H9 (cell line): ENCODE results near the gene NLRP5. TPM values are rescaled to one million over a fixed set of nuclear protein-coding genes. Genes with fewer than 3 reads are reported as not detected.

ENCODE experiments used
- DNase-seq: peaks from one replicate; pipeline ENCODE4 v3.0.0-alpha.2; 2017
- H2AFZ ChIP-seq: one replicate; pipeline ENCODE4 v1.6.1; 2013; ENCODE audit warnings: mild to moderate bottlenecking, low read length, control low read depth, moderate library complexity
- H2AK5ac ChIP-seq: 2 replicates; pipeline ENCODE4 v1.6.1; 2013; ENCODE audit warnings: low read length, control low read depth, mixed read lengths; ENCODE audit not compliant: insufficient read length
- H2BK120ac ChIP-seq: one replicate; pipeline ENCODE4 v1.6.1; 2013; ENCODE audit warnings: low read depth, mild to moderate bottlenecking, low read length, control low read depth, inconsistent platforms; ENCODE audit not compliant: poor library complexity, severe bottlenecking
- H2BK12ac ChIP-seq: 2 replicates; pipeline ENCODE4 v1.6.1; 2013; ENCODE audit warnings: low read length, control low read depth, mixed read lengths, low read depth; ENCODE audit not compliant: insufficient read length
- H2BK15ac ChIP-seq: 2 replicates; pipeline ENCODE4 v1.6.1; 2013; ENCODE audit warnings: low read depth, low read length, control low read depth
- H2BK20ac ChIP-seq: one replicate; pipeline ENCODE4 v1.6.1; 2013; ENCODE audit warnings: low read depth, mild to moderate bottlenecking, low read length, control low read depth, inconsistent platforms; ENCODE audit not compliant: poor library complexity, severe bottlenecking
- H2BK5ac ChIP-seq: 2 replicates; pipeline ENCODE4 v1.6.1; 2013; ENCODE audit warnings: low read length, control low read depth, mixed read lengths; ENCODE audit not compliant: insufficient read length
- H3K14ac ChIP-seq: 2 replicates; pipeline ENCODE4 v1.6.1; 2013; ENCODE audit warnings: low read length, control low read depth; ENCODE audit not compliant: insufficient read depth
- H3K18ac ChIP-seq: 2 replicates; pipeline ENCODE4 v1.6.1; 2013; ENCODE audit warnings: low read depth, mild to moderate bottlenecking, mixed read lengths, low read length, control low read depth; ENCODE audit not compliant: insufficient read length
- H3K23ac ChIP-seq: 2 replicates; pipeline ENCODE4 v1.6.1; 2013; ENCODE audit warnings: low read length, control low read depth, mixed read lengths, low read depth; ENCODE audit not compliant: insufficient read length
- H3K23me2 ChIP-seq: 2 replicates; pipeline ENCODE4 v1.6.1; 2013; ENCODE audit warnings: low read depth, mild to moderate bottlenecking, mixed read lengths, low read length, control low read depth; ENCODE audit not compliant: insufficient read length, poor library complexity, severe bottlenecking
- H3K27ac ChIP-seq: 2 replicates; pipeline ENCODE4 v1.5.1; 2013; ENCODE audit warnings: low read length, control low read depth, mixed read lengths, low read depth; ENCODE audit not compliant: insufficient read length
- H3K27me3 ChIP-seq: 2 replicates; pipeline ENCODE4 v1.6.1; 2013; ENCODE audit warnings: low read length, control low read depth, inconsistent platforms; ENCODE audit not compliant: insufficient read depth
- H3K4ac ChIP-seq: 2 replicates; pipeline ENCODE4 v1.6.1; 2013; ENCODE audit warnings: low read depth, mild to moderate bottlenecking, control low read depth, inconsistent platforms, low read length, moderate library complexity
- H3K4me1 ChIP-seq: 2 replicates; pipeline ENCODE4 v1.6.1; 2013; ENCODE audit warnings: low read length, control low read depth, inconsistent platforms; ENCODE audit not compliant: insufficient read depth
- H3K4me2 ChIP-seq: 2 replicates; pipeline ENCODE4 v1.6.1; 2013; ENCODE audit warnings: low read length, control low read depth, mixed read lengths; ENCODE audit not compliant: insufficient read length, insufficient read depth
- H3K56ac ChIP-seq: 2 replicates; pipeline ENCODE4 v1.6.1; 2013; ENCODE audit warnings: low read depth, mild to moderate bottlenecking, mixed read lengths, low read length, control low read depth; ENCODE audit not compliant: insufficient read length
- H3K79me1 ChIP-seq: 2 replicates; pipeline ENCODE4 v1.6.1; 2013; ENCODE audit warnings: low read depth, mild to moderate bottlenecking, moderate library complexity, low read length, control low read depth, inconsistent platforms; ENCODE audit not compliant: insufficient read depth, poor library complexity, severe bottlenecking
- H3K79me2 ChIP-seq: 2 replicates; pipeline ENCODE4 v1.6.1; 2013; ENCODE audit warnings: low read length, control low read depth, inconsistent platforms; ENCODE audit not compliant: insufficient read depth
- H3K9ac ChIP-seq: 2 replicates; pipeline ENCODE4 v1.6.1; 2013; ENCODE audit warnings: low read length, control low read depth, mixed read lengths; ENCODE audit not compliant: insufficient read length; ENCODE audit errors: extremely low read depth
- H3K9me3 ChIP-seq: one replicate; pipeline ENCODE4 v1.6.1; 2013; ENCODE audit warnings: low read depth, low read length, inconsistent platforms; ENCODE audit not compliant: control insufficient read depth
- H3T11ph ChIP-seq: one replicate; pipeline ENCODE4 v1.6.1; 2013; ENCODE audit warnings: mild to moderate bottlenecking, low read length, control low read depth, inconsistent platforms
- H4K20me1 ChIP-seq: one replicate; pipeline ENCODE4 v1.6.1; 2013; ENCODE audit not compliant: control insufficient read depth, insufficient read length, insufficient read depth
- H4K5ac ChIP-seq: 2 replicates; pipeline ENCODE4 v1.6.1; 2013; ENCODE audit warnings: low read depth, mild to moderate bottlenecking, mixed read lengths, low read length, control low read depth; ENCODE audit not compliant: insufficient read length
- H4K8ac ChIP-seq: replicated peaks from 2 replicates; pipeline ENCODE4 v1.6.1; 2013; ENCODE audit warnings: low read length, control low read depth, mixed read lengths, low read depth; ENCODE audit not compliant: insufficient read length
- H4K91ac ChIP-seq: 2 replicates; pipeline ENCODE4 v1.6.1; 2013; ENCODE audit warnings: low read depth, mild to moderate bottlenecking, moderate library complexity, mixed read lengths, low read length, control low read depth; ENCODE audit not compliant: insufficient read length
- H3K27ac Mint-ChIP-seq, 3 experiments: 2 replicates in 2 of 3; 3 replicates in 1 of 3; pipeline ENCODE4 v1.8.0; 2020 to 2021; ENCODE audit warnings: mixed read lengths in 3 of 3, mild to moderate bottlenecking in 1 of 3, moderate library complexity in 1 of 3
- H3K27me3 Mint-ChIP-seq: 2 replicates; pipeline ENCODE4 v1.8.0; 2021; ENCODE audit warnings: low read depth, mild to moderate bottlenecking, moderate library complexity, mixed read lengths
- H3K36me3 Mint-ChIP-seq, 3 experiments: 2 replicates in 2 of 3; 3 replicates in 1 of 3; pipeline ENCODE4 v1.8.0; 2020 to 2021; ENCODE audit warnings: low read depth in 3 of 3, mixed read lengths in 3 of 3; ENCODE audit not compliant: insufficient read depth in 1 of 3
- H3K4me1 Mint-ChIP-seq, 2 experiments: 2 replicates each; pipeline ENCODE4 v1.8.0; 2020; ENCODE audit warnings: mixed read lengths in 2 of 2
- H3K4me3 Mint-ChIP-seq, 2 experiments: 2 replicates in 1 of 2; 3 replicates in 1 of 2; pipeline ENCODE4 v1.8.0; 2020 to 2021; ENCODE audit warnings: mild to moderate bottlenecking in 2 of 2, mixed read lengths in 2 of 2, moderate library complexity in 1 of 2
- H3K9me3 Mint-ChIP-seq, 2 experiments: 2 replicates in 1 of 2; 3 replicates in 1 of 2; pipeline ENCODE4 v1.8.0; 2020; ENCODE audit warnings: mild to moderate bottlenecking in 2 of 2, mixed read lengths in 2 of 2, moderate library complexity in 1 of 2
- CTCF ChIP-seq: fragments of 200-600 bp; sonication (generic); conservative IDR thresholded peaks from 3 replicates; pipeline ENCODE4 v1.8.0; 2021; ENCODE audit warnings: antibody characterized with exemption, mild to moderate bottlenecking
- WGBS: extraction: QIAGEN DNeasy Blood & Tissue Kit; methylation state at CpG from one replicate; pipeline ENCODE4 v1.1.7; 2013; ENCODE audit warnings: missing lambda C conversion rate, low lambda C conversion rate, mixed read lengths; ENCODE audit not compliant: insufficient read length; ENCODE audit errors: extremely low coverage; 5-methylcytosine and 5-hydroxymethylcytosine counted together
- total RNA-seq: library from RNA; stranded (reverse); gene quantifications from 2 replicates; pipeline ENCODE4 v1.2.1, GENCODE V29; 2021

Gene NLRP5
- total RNA-seq, 1 experiment from 2014 or later: not detected

DNA sequence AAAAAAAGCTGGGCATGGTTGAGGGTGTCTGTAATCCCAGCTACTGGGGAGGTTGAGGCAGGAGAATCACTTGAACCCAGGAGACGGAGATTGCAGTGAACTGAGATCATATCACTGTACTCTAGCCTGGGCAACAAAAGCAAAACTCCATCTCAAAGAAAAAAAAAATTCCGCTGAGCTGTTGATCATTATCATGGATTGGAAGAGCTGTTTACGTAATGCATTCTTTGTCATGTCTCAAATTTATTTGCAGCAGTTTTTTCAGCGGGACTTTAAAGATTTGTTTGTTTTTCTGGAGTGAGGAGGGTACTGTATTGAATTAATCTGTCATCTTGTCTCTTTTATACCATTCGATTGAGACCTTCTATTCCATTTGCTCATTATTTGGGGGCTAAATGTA is 4.3 kb downstream of the NLRP5 start:
- H3K23me2 ChIP-seq: no peaks in the 10 kb centered on the region
- no peaks in the 10 kb centered on the region; the same call in none of the 2 replicates for H3K27me3 Mint-ChIP-seq
- WGBS: no CpG with 5 or more reads among the region's 5 CpGs
- H3K27ac Mint-ChIP-seq: no peak overlapping the region
- H3K9me3 Mint-ChIP-seq: peaks cover 83 to 94% of the 10 kb centered on the region in 2 experiments
- H3K9me3 ChIP-seq: peaks cover 64% of the 10 kb centered on the region
- H3K4me3 Mint-ChIP-seq: no peak overlapping the region
- H2BK20ac ChIP-seq: no peak overlapping the region
- no peaks in the 10 kb centered on the region for H4K20me1 ChIP-seq
- H3K4me2 ChIP-seq: no peak overlapping the region
- no peak overlapping the region for H3K27ac ChIP-seq
- no peak overlapping the region for H3K56ac ChIP-seq
- no peak for DNase-seq
- no peak overlapping the region for H2AFZ ChIP-seq
- no peak overlapping the region for H2BK12ac ChIP-seq
- TF ChIP-seq CTCF: no peak
- peaks cover 0 to 36% (median 14%) of the 10 kb centered on the region in 3 experiments; a peak in 5 of 7 replicates for H3K36me3 Mint-ChIP-seq
- no peak overlapping the region for H3K4ac ChIP-seq
- no peak overlapping the region for H2BK5ac ChIP-seq
- H3K14ac ChIP-seq: no peak overlapping the region
- no peak overlapping the region for H4K8ac ChIP-seq
- no peak overlapping the region for H2BK120ac ChIP-seq
- H3K9ac ChIP-seq: no peak overlapping the region
- H2AK5ac ChIP-seq: no peak overlapping the region
- H3K4me1 Mint-ChIP-seq: no peaks in the 10 kb centered on the region
- H3K79me2 ChIP-seq: no peaks in the 10 kb centered on the region
- no peak overlapping the region for H2BK15ac ChIP-seq
- H3K18ac ChIP-seq: no peak overlapping the region
- no peaks in the 10 kb centered on the region for H3K79me1 ChIP-seq
- no peak overlapping the region for H4K91ac ChIP-seq
- no peak overlapping the region for H3T11ph ChIP-seq
- no peak overlapping the region for H4K5ac ChIP-seq
- no peaks in the 10 kb centered on the region for H3K4me1 ChIP-seq
- no peaks in the 10 kb centered on the region for H3K27me3 ChIP-seq
- H3K23ac ChIP-seq: no peak overlapping the region
